ACC112 (cell line): ENCODE data around the gene AXIN2.
"Not testable (repeated sequence)": the region's sequence is repeated elsewhere in the genome, so short reads cannot be mapped to it uniquely, and the experiment has no call there.

Source experiments
- H2AFZ ChIP-seq: fragments of 200-600 bp; sonication (generic); one replicate; pipeline ENCODE4 v1.6.0; 2017; ENCODE audit warnings: antibody characterized with exemption, low read length; ENCODE audit not compliant: unreplicated experiment
- H3K27ac ChIP-seq: fragments of 200-600 bp; sonication (generic); 2 replicates; pipeline ENCODE4 v1.5.1; 2014; ENCODE audit warnings: low read depth, mild to moderate bottlenecking, antibody characterized with exemption, low read length, moderate library complexity
- H3K27me3 ChIP-seq: fragments of 200-600 bp; sonication (generic); 2 replicates; pipeline ENCODE4 v1.6.1; 2014; ENCODE audit warnings: mild to moderate bottlenecking, antibody characterized with exemption, low read length, moderate library complexity, mixed read lengths; ENCODE audit not compliant: insufficient read depth
- H3K36me3 ChIP-seq: fragments of 200-600 bp; sonication (generic); 2 replicates; pipeline ENCODE4 v1.6.1; 2016; ENCODE audit warnings: mild to moderate bottlenecking, antibody characterized with exemption, low read length, moderate library complexity, mixed read lengths; ENCODE audit not compliant: insufficient read depth
- H3K4me1 ChIP-seq: fragments of 200-600 bp; sonication (generic); one replicate; pipeline ENCODE4 v1.6.1; 2016; ENCODE audit warnings: low read length, mixed read lengths; ENCODE audit not compliant: insufficient read depth, unreplicated experiment, control insufficient read depth
- H3K4me3 ChIP-seq: fragments of 200-600 bp; sonication (generic); 2 replicates; pipeline ENCODE4 v1.5.1; 2014; ENCODE audit warnings: mild to moderate bottlenecking, low read depth, low read length
- H3K79me2 ChIP-seq: fragments of 200-600 bp; sonication (generic); one replicate; pipeline ENCODE4 v1.6.0; 2016; ENCODE audit warnings: low read length; ENCODE audit not compliant: control insufficient read depth, unreplicated experiment, insufficient read depth

The AXIN2 gene

DNA sequence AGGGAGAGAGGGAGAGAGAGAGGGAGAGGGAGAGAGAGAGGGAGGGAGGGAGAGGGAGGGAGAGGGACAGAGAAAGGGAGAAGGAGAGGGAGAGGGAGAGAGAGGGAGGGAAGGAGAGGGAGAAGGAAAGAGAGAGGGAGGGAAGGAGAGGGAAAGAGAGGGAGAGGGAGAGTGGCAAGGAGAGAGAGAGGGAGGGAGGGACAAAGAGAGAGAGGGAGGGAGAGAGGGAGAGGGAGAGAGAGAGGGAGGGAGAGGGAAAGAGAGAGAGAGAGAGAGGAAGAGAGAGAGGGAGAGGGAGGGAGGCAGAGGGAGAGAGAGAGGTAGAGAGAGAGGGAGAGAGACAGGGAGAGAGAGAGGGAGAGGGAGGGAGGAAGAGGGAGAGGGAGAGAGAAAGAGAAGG is 73.5 kb downstream of the AXIN2 start:
- no peak overlapping the region for H3K27ac ChIP-seq
- H3K4me3 ChIP-seq, result no peak overlapping the region
- no peaks in the 10 kb centered on the region for H3K36me3 ChIP-seq
- H3K79me2 ChIP-seq, result no peaks in the 10 kb centered on the region
- no peak overlapping the region for H2AFZ ChIP-seq
- no peaks in the 10 kb centered on the region for H3K27me3 ChIP-seq
- peaks cover 11% of the 10 kb centered on the region for H3K4me1 ChIP-seq

DNA sequence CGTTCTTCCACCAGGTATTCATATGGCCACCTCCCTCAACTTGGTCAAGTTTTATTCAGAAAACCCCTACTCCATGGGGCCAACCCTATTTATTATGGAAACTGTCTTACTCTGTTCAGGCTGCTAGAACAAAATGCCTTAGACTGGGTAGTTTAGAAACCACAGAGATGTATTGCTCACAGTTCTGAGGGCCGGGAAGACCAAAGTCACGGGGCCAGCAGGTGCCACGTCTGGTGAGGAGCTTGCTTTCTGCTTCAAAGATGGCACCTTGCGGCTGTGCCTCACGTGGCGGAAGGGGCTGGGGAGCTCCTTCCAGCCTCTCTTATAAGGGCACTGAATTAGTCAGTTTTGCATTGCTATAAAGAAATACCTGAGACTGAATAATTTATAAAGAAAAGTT is 74.3 kb downstream of the AXIN2 start:
- no peaks in the 10 kb centered on the region for H3K36me3 ChIP-seq
- H3K4me3 ChIP-seq, result no peak overlapping the region
- H2AFZ ChIP-seq, result no peak overlapping the region
- H3K79me2 ChIP-seq, result no peaks in the 10 kb centered on the region
- no peaks in the 10 kb centered on the region for H3K27me3 ChIP-seq
- H3K4me1 ChIP-seq, result peaks cover 11% of the 10 kb centered on the region
- H3K27ac ChIP-seq, result no peak overlapping the region

DNA sequence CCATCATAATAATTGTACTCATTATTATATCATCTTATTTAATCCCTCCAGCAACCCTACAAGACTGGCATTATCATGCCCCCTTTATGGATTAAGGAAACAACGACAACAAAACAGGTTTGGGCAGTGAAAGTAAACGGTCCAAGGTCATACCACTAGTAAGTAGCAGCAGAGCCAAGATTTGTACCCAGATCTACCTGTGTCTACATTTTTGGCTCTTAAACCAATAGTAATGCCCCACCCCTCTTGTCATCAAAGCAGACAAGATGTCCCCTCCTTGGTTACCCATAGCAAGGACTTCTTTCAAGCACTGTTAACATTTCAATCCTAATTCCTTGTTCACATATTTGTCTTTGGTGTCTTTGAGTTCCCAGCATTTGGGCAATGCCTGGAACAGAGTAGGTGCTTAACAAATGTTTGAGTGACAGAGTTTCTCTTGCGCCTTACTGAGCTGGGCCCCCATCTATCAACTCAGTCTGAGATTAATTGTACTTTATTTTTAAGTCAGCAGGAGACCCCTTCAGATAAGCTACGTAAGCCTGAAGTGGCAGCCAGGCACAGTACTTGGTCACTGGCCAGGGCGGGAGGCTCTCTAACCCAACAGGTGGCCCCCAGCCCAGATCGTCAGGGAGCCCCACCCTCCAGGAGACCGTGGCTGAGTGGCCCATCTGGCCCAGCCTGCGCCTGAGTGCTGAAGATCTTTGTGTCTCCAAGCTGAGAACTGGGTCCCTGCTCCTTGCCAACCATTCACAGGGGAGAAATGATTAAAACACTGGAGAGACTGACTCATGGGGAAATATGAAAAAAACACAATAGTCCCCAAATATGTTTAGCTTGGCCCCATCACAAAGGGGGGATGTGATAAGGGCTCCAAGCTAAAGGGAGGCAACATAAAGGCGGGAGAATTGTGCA is 75.8 kb downstream of the AXIN2 start:
- Histone ChIP-seq H3K4me1 (peaks cover 11% of the 10 kb centered on the region), H3K27me3 (no peaks in the 10 kb centered on the region), H2AFZ (no peak overlapping the region), H3K79me2 (no peaks in the 10 kb centered on the region), H3K4me3 (no peak overlapping the region), H3K27ac (peak overlapping the region; percentile 48; the same call in 1 of the 2 replicates), H3K36me3 (no peaks in the 10 kb centered on the region)

DNA sequence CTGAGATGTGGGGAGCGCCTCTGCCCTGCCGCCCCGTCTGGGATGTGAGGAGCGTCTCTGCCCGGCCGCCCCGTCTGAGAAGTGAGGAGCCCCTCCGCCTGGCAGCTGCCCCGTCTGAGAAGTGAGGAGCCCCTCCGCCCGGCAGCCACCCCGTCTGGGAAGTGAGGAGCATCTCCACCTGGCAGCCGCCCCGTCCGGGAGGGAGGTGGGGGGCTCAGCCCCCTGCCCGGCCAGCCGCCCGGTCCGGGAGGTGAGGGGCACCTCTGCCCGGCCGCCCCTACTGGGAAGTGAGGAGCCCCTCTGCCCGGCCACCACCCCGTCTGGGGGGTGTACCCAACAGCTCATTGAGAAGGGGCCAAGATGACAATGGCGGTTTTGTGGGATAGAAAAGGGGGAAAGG is 77.0 kb downstream of the AXIN2 start:
- H2AFZ ChIP-seq, H3K27me3 ChIP-seq, H3K36me3 ChIP-seq, H3K4me3 ChIP-seq, H3K27ac ChIP-seq, H3K79me2 ChIP-seq: not testable (repeated sequence)
- peaks cover 11% of the 10 kb centered on the region for H3K4me1 ChIP-seq

DNA sequence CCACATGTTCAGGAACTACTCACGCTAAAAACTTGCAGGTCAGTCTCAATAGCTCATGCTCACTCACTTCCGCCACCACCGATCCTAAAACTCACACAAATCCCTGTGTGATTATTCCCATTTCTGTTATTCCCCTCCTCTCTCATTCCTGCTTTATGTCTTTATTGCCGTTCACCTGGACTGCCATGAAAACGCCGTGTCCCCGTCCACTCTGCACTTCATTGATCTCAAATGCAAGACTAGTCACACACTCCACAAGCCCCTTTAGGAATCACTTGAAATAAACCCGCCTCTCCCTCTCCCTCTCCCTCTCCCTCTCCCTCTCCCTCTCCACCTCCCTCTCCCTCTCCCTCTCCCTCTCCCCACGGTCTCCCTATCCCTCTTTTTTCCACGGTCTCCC is 78.0 kb downstream of the AXIN2 start:
- Histone ChIP-seq H3K27me3 (no peaks in the 10 kb centered on the region), H3K4me1 (peaks cover 11% of the 10 kb centered on the region), H3K36me3 (no peaks in the 10 kb centered on the region), H3K4me3 (no peak overlapping the region), H3K27ac (no peak overlapping the region), H3K79me2 (no peaks in the 10 kb centered on the region), H2AFZ (no peak overlapping the region)

DNA sequence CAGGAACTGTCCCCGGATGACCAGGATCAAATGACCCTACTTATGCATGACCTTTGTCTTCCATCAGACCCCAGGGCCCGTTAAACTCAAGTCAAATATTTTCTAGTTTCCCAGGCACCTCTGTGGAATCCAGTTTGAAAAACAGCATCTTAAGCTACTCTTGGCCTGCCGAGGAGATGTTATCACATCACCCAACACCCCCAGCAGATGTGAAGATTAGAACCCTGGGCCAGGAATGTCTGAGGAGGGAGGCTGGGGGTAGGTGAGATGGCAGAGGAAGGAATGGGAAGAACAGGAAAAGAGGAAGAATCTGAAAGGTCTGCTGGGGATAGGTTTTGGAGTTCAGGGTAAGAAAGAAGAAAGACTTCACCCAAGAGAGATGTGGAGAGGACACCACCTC is 79.2 kb downstream of the AXIN2 start:
- H3K27me3 ChIP-seq, result no peaks in the 10 kb centered on the region
- no peaks in the 10 kb centered on the region for H3K79me2 ChIP-seq
- no peak overlapping the region for H2AFZ ChIP-seq
- no peak overlapping the region for H3K4me3 ChIP-seq
- H3K4me1 ChIP-seq, result peaks cover 11% of the 10 kb centered on the region
- no peaks in the 10 kb centered on the region for H3K36me3 ChIP-seq
- no peak overlapping the region for H3K27ac ChIP-seq

DNA sequence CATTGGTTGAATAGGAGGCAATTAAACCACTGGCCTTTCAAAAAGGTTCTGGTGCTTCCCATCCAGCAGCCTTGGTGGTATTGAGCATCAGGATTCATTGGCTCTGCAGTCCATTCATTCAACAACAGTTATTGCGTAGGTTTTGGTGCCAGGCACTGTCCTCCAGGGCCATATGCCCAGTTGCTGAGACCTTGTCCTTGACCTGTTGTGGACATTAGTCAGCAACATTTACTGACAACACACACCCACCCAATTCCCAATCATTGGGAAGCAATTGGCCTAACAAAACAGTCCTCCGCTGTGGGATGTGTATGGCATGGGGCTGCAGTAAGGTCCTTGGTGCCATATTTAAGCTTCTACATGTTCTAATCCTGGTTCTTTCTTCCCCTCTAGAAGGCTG is 82.2 kb downstream of the AXIN2 start:
- Histone ChIP-seq H3K27ac (no peak overlapping the region), H3K79me2 (no peaks in the 10 kb centered on the region), H3K27me3 (peaks cover 16% of the 10 kb centered on the region; the same call in 1 of the 2 replicates), H3K4me3 (no peak overlapping the region), H3K4me1 (no peaks in the 10 kb centered on the region), H3K36me3 (no peaks in the 10 kb centered on the region), H2AFZ (no peak overlapping the region)
